Neural crest cell (in vitro differentiated cells): Measurements from ENCODE around the gene HBG2. TPM values are rescaled to one million over a fixed set of nuclear protein-coding genes. Genes with fewer than 3 reads are reported as not detected.

Experiments used
- DNase-seq: peaks from one replicate; pipeline ENCODE4 v3.0.0; 2021; ENCODE audit warnings: low read depth, mixed read lengths, low spot score
- H3K27ac Mint-ChIP-seq: one replicate; pipeline ENCODE4 v1.8.0; 2021; ENCODE audit warnings: mild to moderate bottlenecking, mixed read lengths; ENCODE audit not compliant: unreplicated experiment
- H3K27me3 Mint-ChIP-seq: 2 replicates; pipeline ENCODE4 v1.8.0; 2021; ENCODE audit warnings: low read depth, mild to moderate bottlenecking, mixed read lengths
- H3K36me3 Mint-ChIP-seq: 2 replicates; pipeline ENCODE4 v1.8.0; 2021; ENCODE audit warnings: low read depth, mild to moderate bottlenecking, mixed read lengths
- H3K4me1 Mint-ChIP-seq: 2 replicates; pipeline ENCODE4 v1.8.0; 2021; ENCODE audit warnings: mixed read lengths
- H3K4me3 Mint-ChIP-seq: one replicate; pipeline ENCODE4 v1.8.0; 2021; ENCODE audit warnings: mild to moderate bottlenecking, mixed read lengths
- H3K9me3 Mint-ChIP-seq: 2 replicates; pipeline ENCODE4 v1.8.0; 2021; ENCODE audit warnings: mixed read lengths
- CTCF ChIP-seq: fragments of 200-600 bp; sonication (generic); conservative IDR thresholded peaks from 2 replicates; pipeline ENCODE4 v1.5.0; 2021; ENCODE audit warnings: antibody characterized with exemption, mild to moderate bottlenecking
- total RNA-seq: library from RNA; stranded (reverse); gene quantifications from 2 replicates; pipeline ENCODE4 v1.2.1, GENCODE V29; 2021

Gene HBG2
- total RNA-seq, 1 donor from 2014 or later, result not detected

- H3K36me3 Mint-ChIP-seq, result no peaks in the 10 kb centered on the region
- no peak overlapping the region for H3K4me3 Mint-ChIP-seq
- H3K4me1 Mint-ChIP-seq, result no peaks in the 10 kb centered on the region
- no peak for DNase-seq
- no peaks in the 10 kb centered on the region for H3K9me3 Mint-ChIP-seq
- no peak overlapping the region for H3K27ac Mint-ChIP-seq
- no peaks in the 10 kb centered on the region for H3K27me3 Mint-ChIP-seq
- TF ChIP-seq CTCF, result no peak
Measured at GRCh38 chr11:5288906-5289550, 34.4 kb upstream of the HBG2 start.

- Mint-ChIP-seq H3K27ac (no peak overlapping the region), H3K36me3 (no peaks in the 10 kb centered on the region), H3K4me3 (no peak overlapping the region), H3K9me3 (no peaks in the 10 kb centered on the region), H3K27me3 (no peaks in the 10 kb centered on the region), H3K4me1 (no peaks in the 10 kb centered on the region)
- no peak for TF ChIP-seq CTCF
- no peak for DNase-seq
Measured at GRCh38 chr11:5288108-5288905, 33.7 kb upstream of the HBG2 start.

GRCh38 chr11:5286901-5287300, 32.3 kb upstream of the HBG2 start:
- H3K36me3 Mint-ChIP-seq, result no peaks in the 10 kb centered on the region
- H3K4me3 Mint-ChIP-seq, result no peak overlapping the region
- no peaks in the 10 kb centered on the region for H3K27me3 Mint-ChIP-seq
- H3K27ac Mint-ChIP-seq, result no peak overlapping the region
- DNase-seq, result no peak
- no peaks in the 10 kb centered on the region for H3K9me3 Mint-ChIP-seq
- H3K4me1 Mint-ChIP-seq, result no peaks in the 10 kb centered on the region
- TF ChIP-seq CTCF, result no peak

DNA sequence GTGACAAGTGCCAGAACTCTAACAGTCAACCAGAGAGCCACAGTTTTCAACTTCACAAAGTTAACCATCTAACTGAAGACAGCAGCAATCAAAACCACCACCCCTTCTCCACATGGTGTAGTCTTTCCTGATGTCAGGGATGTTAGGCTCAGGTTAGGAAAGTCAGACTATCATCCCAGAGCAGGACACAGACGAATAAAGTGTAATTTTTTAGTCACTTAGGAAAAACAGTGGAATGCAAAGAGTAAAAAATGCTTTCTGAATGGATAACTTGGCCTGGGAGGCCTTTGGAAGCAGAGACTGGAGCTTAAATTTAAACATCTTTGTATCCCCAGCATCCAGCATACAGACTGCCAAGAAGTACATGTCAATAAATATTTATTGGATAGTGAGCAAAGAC, 31.8 kb upstream of the HBG2 start:
- no peak overlapping the region for H3K27ac Mint-ChIP-seq
- no peak for TF ChIP-seq CTCF
- no peaks in the 10 kb centered on the region for H3K4me1 Mint-ChIP-seq
- DNase-seq, result no peak
- no peaks in the 10 kb centered on the region for H3K27me3 Mint-ChIP-seq
- no peaks in the 10 kb centered on the region for H3K9me3 Mint-ChIP-seq
- H3K36me3 Mint-ChIP-seq, result no peaks in the 10 kb centered on the region
- no peak overlapping the region for H3K4me3 Mint-ChIP-seq

GRCh38 chr11:5285703-5286340, 31.2 kb upstream of the HBG2 start:
- peaks cover under 1% of the 10 kb centered on the region for H3K4me1 Mint-ChIP-seq
- no peak for TF ChIP-seq CTCF
- no peak for DNase-seq
- no peak overlapping the region for H3K27ac Mint-ChIP-seq
- H3K36me3 Mint-ChIP-seq, result no peaks in the 10 kb centered on the region
- H3K27me3 Mint-ChIP-seq, result no peaks in the 10 kb centered on the region
- no peak overlapping the region for H3K4me3 Mint-ChIP-seq
- no peaks in the 10 kb centered on the region for H3K9me3 Mint-ChIP-seq
